Measurements from ENCODE around the gene CNTN1.
"Not testable (repeated sequence)": the region's sequence is repeated elsewhere in the genome, so short reads cannot be mapped to it uniquely, and the experiment has no call there.

CNTN1 gene

DNA sequence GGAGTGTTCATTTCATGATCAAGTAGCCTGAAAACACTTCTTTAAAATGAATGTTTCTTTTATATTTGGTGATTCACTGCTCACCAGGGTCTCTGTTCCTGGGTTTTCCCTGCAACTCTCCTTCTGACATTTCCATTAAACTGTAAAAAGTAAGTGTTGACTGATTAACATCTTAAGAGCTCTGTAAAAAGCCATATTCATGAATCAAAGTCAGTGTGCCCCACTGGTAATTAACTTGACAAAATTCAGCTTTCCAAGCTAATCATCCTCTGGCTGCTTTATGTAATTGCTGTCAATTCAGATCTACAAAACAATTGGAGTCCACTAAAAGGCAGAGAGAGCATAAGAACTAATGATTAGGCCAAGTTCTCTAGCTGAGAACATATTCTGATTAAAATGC lies 41.6 kb downstream of the CNTN1 start:
- DNase-seq (ENCODE audit: low read depth, low spot score) = peak; percentile 14
- H3K36me3 ChIP-seq (ENCODE audit: insufficient read depth, low read length) = no peaks in the 10 kb centered on the region
- no peak overlapping the region for H3K4me3 ChIP-seq
- no peak overlapping the region for H3K9ac ChIP-seq (ENCODE audit: insufficient read length)
- H3K9me3 ChIP-seq (ENCODE audit: low read depth, low read length) = no peaks in the 10 kb centered on the region
- no peak for TF ChIP-seq EZH2 (IDR thresholded peaks at IDR 0.05)
- no peak for TF ChIP-seq FOXP2 (optimal IDR thresholded peaks at IDR 0.05; ENCODE audit: control extremely low read depth, extremely low read length, insufficient read depth)
- TF ChIP-seq POLR2AphosphoS5 (IDR thresholded peaks at IDR 0.05; ENCODE audit: borderline replicate concordance, low read depth, low read length) = no peak
- no peak overlapping the region for H3K27ac ChIP-seq

DNA sequence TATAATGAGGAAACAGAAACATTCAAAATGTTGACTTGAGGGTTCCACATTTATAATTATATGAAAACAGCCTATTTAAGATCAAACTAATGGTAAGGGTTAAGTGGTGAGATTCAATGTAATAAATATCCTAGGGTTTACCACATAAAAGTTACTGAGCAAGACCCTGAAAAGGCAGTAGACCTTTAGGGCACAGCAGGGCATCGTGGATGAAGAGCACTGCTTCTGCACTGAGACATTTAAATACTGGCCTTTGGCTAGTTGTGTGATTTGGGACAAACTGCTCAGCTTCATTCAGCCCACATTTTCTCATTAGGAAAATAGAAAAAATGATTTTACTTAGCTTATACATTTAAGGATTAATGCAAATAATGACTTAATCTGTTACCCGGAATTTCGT lies 42.0 kb downstream of the CNTN1 start:
- no peak overlapping the region for H3K9ac ChIP-seq (ENCODE audit: insufficient read length)
- H3K36me3 ChIP-seq (ENCODE audit: insufficient read depth, low read length) = no peaks in the 10 kb centered on the region
- H3K9me3 ChIP-seq (ENCODE audit: low read depth, low read length) = no peaks in the 10 kb centered on the region
- H3K27ac ChIP-seq = no peak overlapping the region
- H3K4me3 ChIP-seq = no peak overlapping the region
- TF ChIP-seq EZH2 (IDR thresholded peaks at IDR 0.05) (no peak), FOXP2 (optimal IDR thresholded peaks at IDR 0.05; ENCODE audit: control extremely low read depth, extremely low read length, insufficient read depth) (no peak), POLR2AphosphoS5 (IDR thresholded peaks at IDR 0.05; ENCODE audit: borderline replicate concordance, low read depth, low read length) (no peak)
- DNase-seq (ENCODE audit: low read depth, low spot score) = no peak

DNA sequence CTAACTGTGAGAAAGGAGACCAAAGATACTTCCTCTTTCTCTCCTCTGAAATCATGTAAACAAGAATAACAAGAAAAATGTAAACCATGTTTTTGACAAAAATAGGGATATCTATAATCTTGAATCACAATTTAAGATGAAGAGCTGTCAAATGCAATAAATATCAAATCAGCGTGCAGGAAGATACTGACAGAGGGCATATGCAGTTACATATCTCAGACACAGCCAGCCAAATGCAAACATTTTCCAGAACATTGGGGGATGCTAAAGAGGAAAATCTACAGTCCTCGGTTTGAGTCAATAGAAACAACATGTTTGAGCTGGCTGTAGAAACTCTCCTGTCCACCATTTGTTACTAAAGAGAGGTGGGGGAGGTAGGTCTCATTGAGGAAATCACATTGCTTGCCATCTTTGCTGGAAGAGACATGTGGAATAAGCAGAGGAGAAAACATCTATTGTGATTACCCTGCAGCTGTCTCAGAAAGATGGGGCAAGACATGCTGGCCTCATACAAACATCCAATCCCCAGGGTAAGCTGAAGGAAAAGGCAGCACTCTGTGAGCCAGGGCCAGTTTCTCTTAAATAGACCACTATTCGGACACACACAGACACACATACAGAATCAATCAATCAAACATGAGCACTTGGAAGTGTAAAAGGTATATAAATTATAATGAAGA lies 43.5 kb downstream of the CNTN1 start:
- Histone ChIP-seq H3K9ac (ENCODE audit: insufficient read length) (no peak overlapping the region), H3K4me3 (no peak overlapping the region), H3K27ac (no peak overlapping the region), H3K9me3 (ENCODE audit: low read depth, low read length) (no peaks in the 10 kb centered on the region), H3K36me3 (ENCODE audit: insufficient read depth, low read length) (no peaks in the 10 kb centered on the region)
- TF ChIP-seq FOXP2 (optimal IDR thresholded peaks at IDR 0.05; ENCODE audit: control extremely low read depth, extremely low read length, insufficient read depth) = no peak
- TF ChIP-seq POLR2AphosphoS5 (IDR thresholded peaks at IDR 0.05; ENCODE audit: borderline replicate concordance, low read depth, low read length) = no peak
- no peak for TF ChIP-seq EZH2 (IDR thresholded peaks at IDR 0.05)
- no peak for DNase-seq (ENCODE audit: low read depth, low spot score)

DNA sequence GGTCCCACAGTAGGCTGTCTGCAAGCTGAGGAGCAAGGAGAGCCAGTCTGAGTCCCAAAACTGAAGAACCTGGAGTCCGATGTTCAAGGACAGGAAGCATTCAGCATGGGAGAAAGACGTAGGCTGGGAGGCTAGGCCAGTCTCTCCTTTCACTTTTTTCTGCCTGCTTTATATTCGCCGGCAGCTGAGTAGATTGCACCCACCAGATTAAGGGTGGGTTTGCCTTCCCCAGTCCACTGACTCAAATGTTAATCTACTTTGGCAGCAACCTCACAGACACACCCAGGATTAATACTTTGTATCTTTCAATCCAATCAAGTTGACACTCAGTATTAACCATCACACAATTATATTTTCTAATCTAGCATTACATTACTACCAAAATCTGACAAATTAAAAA lies 45.2 kb downstream of the CNTN1 start:
- H3K36me3 ChIP-seq (ENCODE audit: insufficient read depth, low read length); H3K27ac ChIP-seq; H3K4me3 ChIP-seq; H3K9ac ChIP-seq (ENCODE audit: insufficient read length); H3K9me3 ChIP-seq (ENCODE audit: low read depth, low read length); DNase-seq (ENCODE audit: low read depth, low spot score): not testable (repeated sequence)

DNA sequence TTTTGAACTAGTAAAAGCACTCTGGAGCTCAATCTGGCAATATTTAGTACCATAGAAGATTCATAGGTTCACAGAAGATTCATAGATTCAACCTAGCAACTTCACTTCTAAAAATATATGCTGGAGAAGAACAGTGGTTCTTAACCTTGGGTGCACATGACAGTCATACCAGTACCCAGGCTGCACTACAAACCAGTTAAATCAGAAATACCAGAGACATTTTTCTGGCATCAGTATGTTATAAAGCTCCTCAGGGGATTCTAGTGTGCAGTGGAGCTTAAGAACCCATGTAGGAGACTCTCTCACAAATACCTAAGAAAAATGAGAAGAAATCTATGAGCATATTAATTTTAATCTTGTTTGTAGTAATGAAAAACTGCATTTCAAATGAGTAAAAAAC lies 46.6 kb downstream of the CNTN1 start:
- DNase-seq (ENCODE audit: low read depth, low spot score) = no peak
- Histone ChIP-seq H3K9ac (ENCODE audit: insufficient read length) (no peak overlapping the region), H3K36me3 (ENCODE audit: insufficient read depth, low read length) (no peaks in the 10 kb centered on the region), H3K27ac (no peak overlapping the region), H3K4me3 (no peak overlapping the region), H3K9me3 (ENCODE audit: low read depth, low read length) (no peaks in the 10 kb centered on the region)
- TF ChIP-seq EZH2 (IDR thresholded peaks at IDR 0.05) = no peak

DNA sequence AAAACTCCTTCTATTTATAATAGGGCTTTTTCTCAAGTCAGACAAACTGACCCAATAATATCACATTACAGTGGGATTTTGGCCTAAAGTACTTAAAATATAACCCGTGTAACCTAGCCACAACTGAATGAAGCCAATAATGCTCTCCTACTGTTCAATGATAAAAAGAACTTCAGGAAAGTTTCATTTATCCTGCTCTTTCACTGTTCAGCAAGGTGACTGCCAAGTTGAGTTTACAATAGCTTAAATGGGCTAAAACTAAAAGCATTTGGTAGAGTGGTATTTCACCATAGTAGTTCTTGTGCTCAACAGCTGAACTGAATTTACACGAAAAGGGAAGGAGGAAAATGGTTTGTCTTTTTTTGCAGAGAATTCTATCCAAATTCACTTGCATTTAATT lies 49.8 kb downstream of the CNTN1 start:
- no peak overlapping the region for H3K4me3 ChIP-seq
- TF ChIP-seq POLR2AphosphoS5 (IDR thresholded peaks at IDR 0.05; ENCODE audit: borderline replicate concordance, low read depth, low read length) = no peak
- no peak for TF ChIP-seq FOXP2 (optimal IDR thresholded peaks at IDR 0.05; ENCODE audit: control extremely low read depth, extremely low read length, insufficient read depth)

GRCh38 chr12:40745386-40745785 lies 53.1 kb downstream of the CNTN1 start:
- TF ChIP-seq EZH2 (IDR thresholded peaks at IDR 0.05) (no peak), POLR2AphosphoS5 (IDR thresholded peaks at IDR 0.05; ENCODE audit: borderline replicate concordance, low read depth, low read length) (no peak)
- H3K9ac ChIP-seq (ENCODE audit: insufficient read length) = no peak overlapping the region
- no peak for DNase-seq (ENCODE audit: low read depth, low spot score)
- H3K36me3 ChIP-seq (ENCODE audit: insufficient read depth, low read length) = no peaks in the 10 kb centered on the region
- no peaks in the 10 kb centered on the region for H3K9me3 ChIP-seq (ENCODE audit: low read depth, low read length)
- no peak overlapping the region for H3K4me3 ChIP-seq
- H3K27ac ChIP-seq = no peak overlapping the region

More for the DNA sequence above, 49.8 kb downstream of the CNTN1 start:
- Histone ChIP-seq H3K36me3 (ENCODE audit: insufficient read depth, low read length) (no peaks in the 10 kb centered on the region), H3K9ac (ENCODE audit: insufficient read length) (no peak overlapping the region), H3K27ac (no peak overlapping the region), H3K9me3 (ENCODE audit: low read depth, low read length) (no peaks in the 10 kb centered on the region)
- no peak for DNase-seq (ENCODE audit: low read depth, low spot score)

- no peaks in the 10 kb centered on the region for H3K9me3 ChIP-seq (ENCODE audit: low read depth, low read length)
Observed at GRCh38 chr12:40749863-40750262, 57.6 kb downstream of the CNTN1 start.

GRCh38 chr12:40752011-40752410 lies 59.8 kb downstream of the CNTN1 start:
- DNase-seq (ENCODE audit: low read depth, low spot score) = no peak
- H3K9me3 ChIP-seq (ENCODE audit: low read depth, low read length) = no peaks in the 10 kb centered on the region
- no peak overlapping the region for H3K4me3 ChIP-seq
- no peak overlapping the region for H3K27ac ChIP-seq
- no peak overlapping the region for H3K9ac ChIP-seq (ENCODE audit: insufficient read length)
- no peaks in the 10 kb centered on the region for H3K36me3 ChIP-seq (ENCODE audit: insufficient read depth, low read length)
- TF ChIP-seq EZH2 (IDR thresholded peaks at IDR 0.05) = no peak
- TF ChIP-seq POLR2AphosphoS5 (IDR thresholded peaks at IDR 0.05; ENCODE audit: borderline replicate concordance, low read depth, low read length) = no peak
- no peak for TF ChIP-seq FOXP2 (optimal IDR thresholded peaks at IDR 0.05; ENCODE audit: control extremely low read depth, extremely low read length, insufficient read depth)

More at GRCh38 chr12:40749863-40750262, 57.6 kb downstream of the CNTN1 start:
- Histone ChIP-seq H3K36me3 (ENCODE audit: insufficient read depth, low read length) (no peaks in the 10 kb centered on the region), H3K9ac (ENCODE audit: insufficient read length) (no peak overlapping the region), H3K4me3 (no peak overlapping the region), H3K27ac (no peak overlapping the region)
- TF ChIP-seq EZH2 (IDR thresholded peaks at IDR 0.05) (no peak), FOXP2 (optimal IDR thresholded peaks at IDR 0.05; ENCODE audit: control extremely low read depth, extremely low read length, insufficient read depth) (no peak), POLR2AphosphoS5 (IDR thresholded peaks at IDR 0.05; ENCODE audit: borderline replicate concordance, low read depth, low read length) (no peak)
- no peak for DNase-seq (ENCODE audit: low read depth, low spot score)

Measured in SK-N-MC (cell line).